ENCODE results near the gene HTRA1.

Gene HTRA1

DNA sequence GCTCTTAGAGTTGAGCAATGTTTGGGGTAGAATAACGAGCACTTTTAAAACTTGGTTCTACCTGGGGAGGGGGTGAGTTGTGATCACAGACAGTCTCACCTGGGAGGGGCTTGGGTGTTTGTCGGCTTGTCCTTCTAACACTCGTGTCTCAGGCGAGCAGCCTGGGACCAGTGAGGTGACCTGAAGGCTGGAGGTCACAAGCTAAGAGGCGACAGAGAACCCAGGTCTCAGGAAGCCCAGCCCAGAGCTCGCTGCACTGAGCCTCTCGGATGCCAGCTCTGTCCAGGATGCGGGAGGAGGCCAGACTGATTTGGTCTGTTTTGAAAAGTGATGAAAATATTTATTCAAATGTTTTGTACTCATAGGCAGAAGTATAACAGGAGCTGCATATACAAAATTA lies 11.8 kb downstream of the HTRA1 start:
- no peak for DNase-seq (ENCODE audit: low read depth in 2 of 3, low spot score in 1 of 3)

DNA sequence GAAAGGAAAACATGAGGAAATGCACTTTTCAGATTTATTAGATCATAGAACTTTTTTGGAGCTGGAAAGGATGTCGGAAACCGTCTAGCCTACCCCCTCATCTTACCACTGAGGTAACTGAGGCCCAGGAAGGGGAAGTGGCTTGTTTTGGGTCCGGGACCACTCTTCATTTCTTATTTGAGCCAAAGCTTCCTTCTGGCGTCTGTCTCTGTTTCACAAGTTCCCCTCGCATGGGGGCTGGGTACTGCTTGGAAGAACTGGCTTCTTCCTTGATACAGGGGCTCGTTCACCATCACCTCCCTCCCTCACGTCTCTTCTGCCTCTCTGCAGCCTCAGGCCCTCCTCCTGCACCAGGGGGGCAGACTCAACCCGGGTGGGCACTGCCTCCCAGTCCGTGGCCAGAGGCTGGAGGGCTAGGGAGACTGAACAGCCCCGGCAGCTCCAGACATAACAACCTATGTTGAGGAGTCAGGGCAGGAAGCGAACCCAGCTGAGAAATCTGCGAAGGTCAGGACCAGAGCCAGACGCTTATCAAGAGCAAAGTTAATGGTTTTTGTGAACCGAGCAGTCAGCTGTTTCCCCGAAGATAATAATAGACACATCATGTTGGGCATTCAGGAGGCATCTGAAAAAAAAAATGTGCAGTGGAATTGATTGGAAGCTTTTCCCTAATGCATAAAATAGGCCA lies 12.9 kb downstream of the HTRA1 start:
- DNase-seq (ENCODE audit: low read depth in 2 of 3, low spot score in 1 of 3) = no peak

DNA sequence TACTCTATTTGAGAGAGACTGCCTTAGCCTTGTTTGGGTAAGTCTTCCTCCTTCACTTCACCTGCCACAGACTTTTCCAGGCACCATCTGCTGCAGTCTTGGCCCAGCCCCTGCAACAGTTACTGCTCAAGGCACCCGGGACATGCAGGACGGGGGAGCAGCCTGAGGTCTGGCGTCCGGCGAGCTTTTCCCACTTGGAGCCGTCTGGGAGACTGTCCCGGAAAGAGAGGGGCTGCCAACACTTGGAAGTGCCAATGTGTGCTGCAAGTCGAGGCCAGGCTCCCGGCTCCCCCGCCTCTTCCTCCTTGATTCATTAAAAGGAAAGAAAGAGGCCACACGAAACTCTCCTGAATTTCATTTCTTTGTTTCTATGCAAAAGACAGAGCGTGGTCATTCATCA lies 13.7 kb downstream of the HTRA1 start:
- no peak for DNase-seq (ENCODE audit: low read depth in 2 of 3, low spot score in 1 of 3)

DNA sequence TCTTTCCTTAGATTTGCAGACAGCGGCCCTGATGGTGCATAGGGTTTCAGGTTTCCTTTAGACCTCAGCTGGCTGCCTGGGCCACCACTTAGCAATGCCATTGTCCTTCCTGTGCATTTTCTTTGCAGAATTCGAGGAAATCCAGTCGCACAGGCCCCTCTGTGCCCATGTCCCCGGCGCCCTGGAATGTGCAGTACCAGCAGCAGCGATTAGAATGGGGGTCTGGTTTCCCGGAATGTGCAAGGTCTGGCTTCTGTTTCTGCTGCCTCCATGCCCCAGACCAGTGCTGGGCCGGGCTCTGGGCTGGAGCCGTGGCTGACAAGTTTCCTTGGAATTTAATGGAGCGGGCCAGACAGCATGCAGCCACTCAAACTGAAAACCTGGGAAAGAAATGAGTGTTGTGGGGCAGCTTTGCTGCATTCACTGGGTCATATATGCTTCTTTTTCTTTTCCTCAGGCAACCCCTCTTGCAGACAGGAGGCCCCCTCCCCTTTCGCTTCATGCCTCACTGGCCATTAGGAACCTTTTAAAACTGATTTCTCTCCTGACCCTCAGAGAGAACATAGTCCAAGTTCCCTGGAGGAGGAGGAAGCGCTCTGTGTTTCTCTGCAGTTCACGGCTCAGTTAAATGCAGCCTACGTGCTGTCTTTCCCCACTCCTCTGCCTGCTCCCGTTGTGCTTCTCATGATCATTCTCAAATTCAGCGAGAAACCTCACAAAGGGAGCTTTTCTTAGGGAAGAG lies 14.4 kb downstream of the HTRA1 start:
- no peak for DNase-seq (ENCODE audit: low read depth in 2 of 3, low spot score in 1 of 3)

GRCh38 chr10:122476333-122476695 lies 15.0 kb downstream of the HTRA1 start:
- no peak for DNase-seq (ENCODE audit: low read depth in 2 of 3, low spot score in 1 of 3)

GRCh38 chr10:122477436-122477835 lies 16.1 kb downstream of the HTRA1 start:
- DNase-seq (ENCODE audit: low read depth in 2 of 3, low spot score in 1 of 3) = no peak

- DNase-seq (ENCODE audit: low read depth in 2 of 3, low spot score in 1 of 3) = no peak
Observed at GRCh38 chr10:122478971-122479370, 17.6 kb downstream of the HTRA1 start.

DNA sequence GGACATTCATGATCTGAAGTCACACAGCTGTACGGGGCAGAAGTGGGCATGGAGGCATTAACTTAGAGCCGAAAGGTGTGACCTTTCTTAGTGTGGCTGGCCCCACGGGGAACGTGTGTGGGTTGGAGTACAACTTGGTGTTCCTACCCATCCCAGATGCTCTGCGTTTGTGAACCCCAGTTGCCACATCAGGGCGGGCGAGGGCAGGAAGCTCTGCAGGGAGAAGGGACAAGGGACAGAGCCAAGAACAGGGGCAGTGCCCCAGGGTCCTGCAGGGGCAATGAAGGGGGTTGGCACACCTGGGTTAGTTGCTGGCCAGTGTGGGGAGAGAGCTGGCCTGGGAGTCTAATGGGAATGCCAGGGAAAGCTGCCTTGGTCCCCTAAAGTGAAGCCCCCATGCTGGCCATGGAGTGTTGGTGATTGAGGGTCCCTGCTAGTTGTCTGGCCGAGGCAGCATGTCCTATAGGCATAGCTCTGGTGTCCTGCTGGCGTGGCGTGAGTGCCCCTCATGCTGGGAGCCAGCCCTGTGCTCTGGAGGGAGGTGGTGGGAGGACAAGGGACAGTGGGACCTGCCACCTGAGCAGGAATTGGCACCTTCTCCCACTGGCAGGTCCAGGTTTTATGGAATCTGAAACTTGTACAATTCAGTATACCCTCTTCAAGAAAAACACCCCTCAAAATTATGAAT lies 18.9 kb downstream of the HTRA1 start:
- DNase-seq (ENCODE audit: low read depth in 2 of 3, low spot score in 1 of 3) = no peak

DNA sequence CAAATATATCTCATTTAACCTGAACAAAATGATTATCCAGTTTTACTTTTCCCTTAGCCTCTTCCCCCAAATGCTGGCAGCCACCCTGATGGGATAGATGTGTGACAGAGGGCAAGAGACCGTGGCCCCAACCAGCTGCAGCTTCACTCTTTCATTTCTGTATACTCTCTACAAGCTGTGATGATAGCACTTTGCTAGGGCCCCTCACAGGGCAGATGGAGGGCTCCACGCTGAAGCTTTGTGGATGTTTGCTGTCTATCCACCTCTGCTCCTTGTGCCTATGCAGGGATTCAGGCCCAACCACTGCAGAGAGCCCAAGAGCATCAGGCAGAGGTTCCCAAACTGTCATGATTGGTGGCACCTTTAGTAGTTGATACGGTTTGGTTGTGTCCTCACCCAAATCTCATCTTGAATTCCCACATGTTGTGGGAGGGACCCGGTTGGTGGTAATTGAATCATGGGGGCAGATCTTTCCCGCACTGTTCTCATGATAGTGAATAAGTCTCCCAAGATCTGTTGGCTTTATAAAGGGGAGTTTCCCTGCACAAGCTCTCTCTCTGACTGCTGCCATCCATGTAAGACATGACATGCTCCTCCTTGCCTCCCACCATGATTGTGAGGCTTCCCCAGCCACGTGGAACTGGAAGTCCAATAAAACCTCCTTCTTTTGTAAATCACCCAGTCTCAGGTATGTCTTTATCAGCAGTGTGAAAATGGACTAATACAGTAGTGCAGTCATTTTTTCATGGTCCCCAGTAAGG lies 20.1 kb downstream of the HTRA1 start:
- DNase-seq (ENCODE audit: low read depth in 2 of 3, low spot score in 1 of 3) = no peak

DNA sequence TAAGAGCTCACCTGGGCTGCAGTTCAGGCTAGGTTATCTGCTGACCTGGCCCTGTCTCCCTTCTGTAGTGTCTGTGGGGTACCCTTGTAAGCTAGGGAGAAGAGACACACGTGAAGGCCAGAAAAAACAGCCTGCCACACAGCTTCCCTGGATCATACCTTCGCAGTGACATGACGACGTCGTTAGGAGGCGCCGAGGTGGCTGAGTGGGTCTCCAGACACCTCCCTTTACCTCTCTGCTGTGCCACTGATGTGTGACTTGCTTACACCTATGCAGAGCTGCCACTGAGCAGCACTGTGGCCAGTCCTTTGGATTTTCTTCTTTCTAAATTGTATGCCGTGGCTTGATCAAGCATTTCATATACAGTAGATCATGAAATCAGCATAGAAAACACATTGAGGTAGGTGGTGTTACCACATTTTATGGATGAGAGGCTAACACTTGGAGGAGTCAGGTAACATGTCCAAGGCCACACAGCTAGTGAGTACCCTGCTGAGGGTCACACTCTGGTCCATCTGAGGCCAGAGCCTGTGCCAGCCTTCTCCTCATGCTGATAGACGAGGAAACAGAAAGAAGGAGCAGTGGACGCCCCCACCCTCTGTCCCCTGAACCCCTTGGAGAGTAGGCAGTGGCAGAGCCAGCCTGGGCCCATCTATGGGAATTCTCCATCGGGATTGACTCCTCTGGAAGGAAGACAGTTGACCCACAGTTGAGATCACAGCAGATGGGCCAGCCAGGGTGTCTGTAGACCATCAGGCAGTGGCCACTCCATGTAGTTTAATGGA lies 23.1 kb downstream of the HTRA1 start:
- no peak for DNase-seq (ENCODE audit: low read depth in 2 of 3, low spot score in 1 of 3)

- DNase-seq (ENCODE audit: low read depth in 2 of 3, low spot score in 1 of 3) = no peak
Observed at GRCh38 chr10:122485670-122486069, 24.3 kb downstream of the HTRA1 start.

DNA sequence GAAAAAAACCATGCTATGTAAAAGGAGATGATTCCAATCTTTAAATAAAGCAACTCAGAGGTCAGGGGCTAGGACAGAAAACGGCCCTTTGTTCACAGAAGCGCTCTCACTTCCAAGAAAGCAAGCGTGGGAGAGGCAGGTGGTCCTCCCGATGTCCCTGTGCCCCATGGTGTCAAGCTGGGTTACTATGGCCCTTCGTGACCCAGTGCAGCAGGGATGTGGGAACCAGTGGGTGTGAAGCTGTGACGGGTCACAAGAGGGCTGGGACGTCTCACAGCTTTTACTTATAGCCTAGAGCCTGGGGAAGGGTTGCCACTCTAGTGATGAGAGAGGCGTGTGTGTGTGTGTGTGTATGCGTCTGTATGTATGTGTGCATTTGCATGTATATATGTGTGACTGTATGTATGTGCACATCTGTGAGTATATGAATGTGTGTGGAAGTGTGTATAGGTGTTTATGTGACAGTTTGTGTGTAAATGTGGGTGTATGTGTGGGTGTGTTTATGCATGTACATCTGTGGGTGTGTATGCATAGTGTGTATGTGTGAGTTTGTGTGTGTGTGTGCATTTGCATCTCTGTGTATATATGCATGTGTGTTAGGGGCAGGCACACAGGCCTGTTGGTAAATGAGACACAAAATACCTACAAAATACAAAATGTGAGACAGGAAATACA lies 25.2 kb downstream of the HTRA1 start:
- DNase-seq (ENCODE audit: low read depth in 2 of 3, low spot score in 1 of 3) = no peak

GRCh38 chr10:122487174-122487765 lies 25.9 kb downstream of the HTRA1 start:
- DNase-seq (ENCODE audit: low read depth in 2 of 3, low spot score in 1 of 3) = no peak

DNA sequence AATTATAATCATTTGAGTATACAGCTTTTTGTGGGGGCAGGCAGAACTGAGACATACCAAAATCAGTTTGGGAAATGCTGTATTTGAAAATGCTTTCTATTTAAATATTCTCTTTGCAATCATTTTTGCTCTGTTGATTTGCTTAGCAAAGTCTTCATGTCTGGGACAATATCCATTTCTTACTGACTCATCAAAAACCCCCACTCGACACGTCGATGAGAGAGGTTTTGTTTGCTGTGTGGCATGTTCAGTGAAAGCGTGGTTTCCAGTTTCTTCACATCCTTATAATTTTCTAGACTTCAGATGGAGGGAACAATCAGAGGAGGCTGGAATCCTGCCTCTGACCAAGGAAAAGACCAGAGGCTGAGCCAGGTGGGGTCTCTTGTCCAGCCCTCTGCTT lies 28.9 kb downstream of the HTRA1 start:
- no peak for DNase-seq (ENCODE audit: low read depth in 2 of 3, low spot score in 1 of 3)

GRCh38 chr10:122490786-122491680 lies 29.7 kb downstream of the HTRA1 start:
- DNase-seq (ENCODE audit: low read depth in 2 of 3, low spot score in 1 of 3) = peak in 1 of 3 donors; percentile 34

DNA sequence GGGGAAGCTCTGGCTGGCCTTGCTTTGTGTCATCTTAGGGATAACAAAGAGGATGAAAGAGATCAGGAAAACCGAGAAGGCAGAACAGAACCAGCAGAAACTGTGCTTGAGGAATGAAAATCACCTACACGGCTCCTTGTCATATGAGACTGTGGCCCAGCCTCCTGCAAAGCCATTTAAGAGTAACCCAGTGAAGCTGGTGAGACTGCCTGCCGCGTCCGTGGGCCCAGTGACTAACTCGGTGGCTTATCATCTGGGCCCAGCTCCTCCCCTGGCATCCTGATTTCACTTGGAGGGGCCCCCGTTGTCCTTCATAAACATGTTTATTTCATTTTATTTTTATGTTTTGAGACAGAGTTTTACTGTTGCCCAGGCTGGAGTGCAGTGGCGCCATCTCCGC lies 30.7 kb downstream of the HTRA1 start:
- DNase-seq (ENCODE audit: low read depth in 2 of 3, low spot score in 1 of 3) = no peak

GRCh38 chr10:122492999-122493481 lies 31.7 kb downstream of the HTRA1 start:
- no peak for DNase-seq (ENCODE audit: low read depth in 2 of 3, low spot score in 1 of 3)

DNA sequence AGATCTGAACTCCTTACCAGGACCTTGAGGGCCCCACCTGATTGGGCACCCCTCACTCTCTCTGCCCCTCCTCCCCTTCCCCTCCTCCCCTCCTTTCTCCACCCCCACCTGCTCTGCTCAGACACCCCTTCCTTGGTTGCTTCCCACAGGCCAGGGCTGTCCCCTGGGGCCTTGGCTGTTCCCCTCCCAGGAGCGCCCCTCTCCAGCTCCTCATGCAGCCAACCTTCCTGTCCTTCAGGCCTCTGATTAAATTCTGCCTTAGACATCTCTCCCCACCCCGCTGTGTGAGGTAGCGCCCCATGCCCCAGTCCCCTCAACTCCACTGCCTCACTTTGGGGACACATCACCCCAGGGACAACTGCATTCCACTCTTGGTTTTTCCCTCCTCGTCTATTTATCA lies 32.4 kb downstream of the HTRA1 start:
- DNase-seq (ENCODE audit: low read depth in 2 of 3, low spot score in 1 of 3) = no peak
